ENCODE results near the gene PTPRCAP. TPM values are rescaled to one million over a fixed set of nuclear protein-coding genes. Genes with fewer than 3 reads are reported as not detected.

PTPRCAP gene
- total RNA-seq, 1 experiment from 2014 or later, result 1.7 TPM

DNA sequence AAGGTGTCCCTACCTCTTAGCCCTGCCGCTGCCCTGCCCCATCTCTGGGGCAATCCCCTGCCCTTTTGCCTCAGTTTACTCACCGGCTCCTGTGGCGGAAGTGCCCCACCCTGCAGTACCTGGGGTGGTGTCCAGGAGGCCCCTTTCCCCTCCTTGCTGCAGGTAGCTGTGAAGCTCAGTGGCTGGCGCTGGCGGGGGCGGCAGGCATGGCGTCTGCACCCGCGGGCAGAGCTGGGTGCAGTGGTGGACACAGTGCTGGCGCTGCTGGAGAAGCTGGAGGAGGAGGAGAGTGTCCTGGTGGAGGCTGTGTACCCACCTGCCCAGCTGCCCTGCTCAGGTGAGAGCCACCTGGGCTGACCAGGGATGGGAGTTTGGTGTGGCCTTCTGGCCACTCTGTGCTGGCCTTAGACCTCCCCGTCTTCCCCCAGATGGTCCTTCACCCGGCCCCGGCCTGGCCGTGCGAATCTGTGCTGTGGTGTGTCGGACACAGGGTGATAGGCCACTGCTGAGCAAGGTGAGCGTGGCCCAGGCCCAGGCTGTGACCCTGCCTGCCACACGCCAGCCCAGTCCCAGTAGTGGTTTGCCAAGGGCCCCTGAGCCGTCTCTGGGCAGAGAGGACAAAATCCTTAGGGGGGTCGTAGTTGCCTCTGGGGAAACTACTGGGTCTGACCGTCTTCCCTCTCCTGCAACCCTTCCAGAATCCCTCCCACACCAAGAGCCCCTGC, 18.0 kb downstream of the PTPRCAP start:
- no peak overlapping the region for H2BK5ac ChIP-seq (ENCODE audit: insufficient read length, low read length)
- H3K14ac ChIP-seq (ENCODE audit: insufficient read depth, low read length), result no peak overlapping the region
- H2BK15ac ChIP-seq (ENCODE audit: low read depth, low read length), result no peak overlapping the region
- H3K9me3 ChIP-seq (ENCODE audit: control insufficient read depth, low read depth, low read length), result no peaks in the 10 kb centered on the region
- peaks cover 0 to 1% (median 0%) of the 10 kb centered on the region in 3 experiments; a peak in 1 of 7 replicates for H3K36me3 Mint-ChIP-seq (ENCODE audit: insufficient read depth in 1 of 3, low read depth in 3 of 3)
- no peak overlapping the region for H3K18ac ChIP-seq (ENCODE audit: insufficient read length, low read depth, low read length)
- H3K4me1 ChIP-seq (ENCODE audit: insufficient read depth, low read length), result no peaks in the 10 kb centered on the region
- no peak overlapping the region for H2BK120ac ChIP-seq (ENCODE audit: low read depth, low read length, poor library complexity, severe bottlenecking)
- no peak overlapping the region for H4K5ac ChIP-seq (ENCODE audit: insufficient read length, low read depth, low read length)
- H2BK12ac ChIP-seq (ENCODE audit: insufficient read length, low read depth, low read length), result no peak overlapping the region
- peak overlapping the region; percentile 55 to 82; a peak in 2 of 5 replicates for H3K4me3 Mint-ChIP-seq
- no peak overlapping the region for H3K27ac ChIP-seq (ENCODE audit: insufficient read length, low read depth, low read length)
- no peak overlapping the region for H3K27ac Mint-ChIP-seq
- H3K4me1 Mint-ChIP-seq, result peaks cover 23 to 26% of the 10 kb centered on the region in 2 experiments
- no peak overlapping the region for H2AK5ac ChIP-seq (ENCODE audit: insufficient read length, low read length)
- H3K9me3 Mint-ChIP-seq, result no peaks in the 10 kb centered on the region; a peak in 1 of 5 replicates
- H3K23me2 ChIP-seq (ENCODE audit: insufficient read length, low read depth, low read length, poor library complexity, severe bottlenecking), result no peaks in the 10 kb centered on the region
- DNase-seq, result no peak
- no peak overlapping the region for H3K23ac ChIP-seq (ENCODE audit: insufficient read length, low read depth, low read length)
- H4K91ac ChIP-seq (ENCODE audit: insufficient read length, low read depth, low read length), result no peak overlapping the region
- no CpG with 5 or more reads among the region's 21 CpGs for WGBS (ENCODE audit: extremely low coverage, insufficient read length, low lambda C conversion rate)
- H3K56ac ChIP-seq (ENCODE audit: insufficient read length, low read depth, low read length), result no peak overlapping the region
- H3K79me1 ChIP-seq (ENCODE audit: insufficient read depth, low read depth, low read length, poor library complexity, severe bottlenecking), result no peaks in the 10 kb centered on the region
- TF ChIP-seq, protein P1, sequence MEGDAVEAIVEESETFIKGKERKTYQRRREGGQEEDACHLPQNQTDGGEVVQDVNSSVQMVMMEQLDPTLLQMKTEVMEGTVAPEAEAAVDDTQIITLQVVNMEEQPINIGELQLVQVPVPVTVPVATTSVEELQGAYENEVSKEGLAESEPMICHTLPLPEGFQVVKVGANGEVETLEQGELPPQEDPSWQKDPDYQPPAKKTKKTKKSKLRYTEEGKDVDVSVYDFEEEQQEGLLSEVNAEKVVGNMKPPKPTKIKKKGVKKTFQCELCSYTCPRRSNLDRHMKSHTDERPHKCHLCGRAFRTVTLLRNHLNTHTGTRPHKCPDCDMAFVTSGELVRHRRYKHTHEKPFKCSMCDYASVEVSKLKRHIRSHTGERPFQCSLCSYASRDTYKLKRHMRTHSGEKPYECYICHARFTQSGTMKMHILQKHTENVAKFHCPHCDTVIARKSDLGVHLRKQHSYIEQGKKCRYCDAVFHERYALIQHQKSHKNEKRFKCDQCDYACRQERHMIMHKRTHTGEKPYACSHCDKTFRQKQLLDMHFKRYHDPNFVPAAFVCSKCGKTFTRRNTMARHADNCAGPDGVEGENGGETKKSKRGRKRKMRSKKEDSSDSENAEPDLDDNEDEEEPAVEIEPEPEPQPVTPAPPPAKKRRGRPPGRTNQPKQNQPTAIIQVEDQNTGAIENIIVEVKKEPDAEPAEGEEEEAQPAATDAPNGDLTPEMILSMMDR (conservative IDR thresholded peaks at IDR 0.05), result no peak
- no peaks in the 10 kb centered on the region for H3K79me2 ChIP-seq (ENCODE audit: insufficient read depth, low read length)
- no peak overlapping the region for H4K8ac ChIP-seq (replicated peaks; ENCODE audit: insufficient read length, low read depth, low read length)
- H3K27me3 ChIP-seq (ENCODE audit: insufficient read depth, low read length), result no peaks in the 10 kb centered on the region
- H3K27me3 Mint-ChIP-seq (ENCODE audit: low read depth), result peaks cover 20% of the 10 kb centered on the region
- no peak overlapping the region for H2BK20ac ChIP-seq (ENCODE audit: low read depth, low read length, poor library complexity, severe bottlenecking)
- no peak overlapping the region for H3K9ac ChIP-seq (ENCODE audit: extremely low read depth, insufficient read length, low read length)
- no peak overlapping the region for H3T11ph ChIP-seq (ENCODE audit: low read length)
- no peak overlapping the region for H3K4me2 ChIP-seq (ENCODE audit: insufficient read depth, insufficient read length, low read length)
- H3K4ac ChIP-seq (ENCODE audit: low read depth, low read length), result no peak overlapping the region
- H4K20me1 ChIP-seq (ENCODE audit: control insufficient read depth, insufficient read depth, insufficient read length), result no peaks in the 10 kb centered on the region
- H2AFZ ChIP-seq (ENCODE audit: low read length), result no peak overlapping the region
